Body of pancreas (tissue), 4 donors: Measurements from ENCODE around the gene PANX1. TPM values are rescaled to one million over a fixed set of nuclear protein-coding genes. Genes with fewer than 3 reads are reported as not detected.

ENCODE experiments used
- ATAC-seq: fragments of 150-250 bp; one replicate; pipeline ENCODE4 v1.9.1; 2016
- DNase-seq, 4 donors: peaks; one replicate each; pipeline ENCODE4 v3.0.0-alpha.2; 2019
- H3K27ac ChIP-seq, 4 donors: fragments of 200-600 bp; sonication (generic); 1 replicate in 3 of 4; 2 replicates in 1 of 4; pipeline versions ENCODE4 v1.5.1 to v1.6.1; 2016 to 2019; ENCODE audit warnings: mild to moderate bottlenecking in 1 of 4, mixed read lengths in 1 of 4, moderate library complexity in 1 of 4
- H3K27me3 ChIP-seq, 2 donors: fragments of 200-600 bp; sonication (generic); one replicate each; pipeline ENCODE4 v1.6.0; 2016; ENCODE audit warnings: mild to moderate bottlenecking in 1 of 2
- H3K36me3 ChIP-seq, 2 donors: fragments of 200-600 bp; sonication (generic); replicated peaks in 1 of 2; 2 replicates each; pipeline ENCODE4 v1.5.1; 2016; ENCODE audit warnings: low read depth in 2 of 2; ENCODE audit not compliant: insufficient read depth in 1 of 2
- H3K4me1 ChIP-seq: fragments of 200-600 bp; sonication (generic); one replicate; pipeline ENCODE4 v1.6.0; 2016
- H3K4me3 ChIP-seq, 2 donors: fragments of 200-600 bp; sonication (generic); 1 replicate in 1 of 2; 2 replicates in 1 of 2; pipeline ENCODE4 v1.5.1; 2016 to 2019
- H3K9me3 ChIP-seq, 3 donors: fragments of 200-600 bp; sonication (generic); 1 replicate in 2 of 3; 2 replicates in 1 of 3; pipeline ENCODE4 v1.5.1; 2016
- POLR2A ChIP-seq, 3 donors: fragments of 450-650 bp; IDR thresholded peaks; one replicate each; pipeline ENCODE4 v1.6.1; 2016; ENCODE audit warnings: antibody characterized with exemption in 3 of 3, mild to moderate bottlenecking in 2 of 3
- WGBS, 2 donors: methylation state at CpG; one replicate each; pipeline ENCODE4 v1.1.5; 2017; 5-methylcytosine and 5-hydroxymethylcytosine counted together
- intact Hi-C: fragments of 100-400 bp; cut with DNase I; formaldehyde crosslinking; loops from one replicate; pipeline ENCODE4 v1.15.1; 2023
- total RNA-seq, 2 donors: library from RNA; depleted of rRNA; stranded (reverse); fragments of >200 nt; gene quantifications; one replicate each; pipeline ENCODE4 v1.1.0, GENCODE V29; 2016
- TF ChIP-seq, protein P1 (sequence below), 7 experiments: fragments of 450-650 bp in 4 of 7; fragments of 200-600 bp in 3 of 7; sonication (generic) in 3 of 7; IDR thresholded peaks; one replicate each; pipeline ENCODE4 v1.5.1; 2016 to 2019; ENCODE audit warnings: antibody characterized with exemption in 7 of 7

Gene PANX1
- total RNA-seq, 2 donors from 2014 or later = 8.6 to 14.2 TPM

DNA sequence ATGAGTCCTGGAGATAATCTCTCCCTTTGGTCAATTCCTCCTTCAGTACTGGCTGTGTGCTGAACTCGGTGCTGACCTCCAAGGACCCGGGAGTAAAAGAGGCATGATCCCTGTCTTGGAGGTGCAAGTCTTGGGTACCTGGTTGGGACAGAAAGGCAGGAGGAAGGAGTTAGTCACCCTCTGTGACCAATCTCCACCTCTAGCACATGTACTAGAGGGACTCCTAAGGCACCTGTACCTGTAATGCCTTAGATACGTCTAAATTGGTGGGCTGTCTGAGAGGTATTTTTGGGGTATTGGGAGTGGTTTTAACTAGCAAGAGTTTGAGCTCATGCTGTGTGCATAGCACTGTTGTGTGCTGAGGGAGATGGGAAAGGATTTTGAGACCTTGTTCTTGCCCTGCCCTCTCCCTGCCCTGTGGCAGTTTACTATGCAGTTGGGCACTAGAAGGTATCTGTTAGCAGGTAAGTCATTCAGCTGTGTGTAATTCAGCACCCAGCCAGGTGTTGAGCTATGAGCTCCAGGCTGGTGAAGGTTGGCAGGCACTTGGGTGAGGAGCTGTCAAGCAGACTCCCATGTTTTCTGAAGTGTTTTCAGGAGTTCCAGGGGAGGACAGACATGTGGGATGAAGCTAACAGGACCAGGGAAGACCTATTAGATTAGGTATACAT, 2.5 kb downstream of the PANX1 start:
- Histone ChIP-seq H3K27me3 (no peaks in the 10 kb centered on the region), H3K4me1 (peaks cover 46% of the 10 kb centered on the region), H3K9me3 (no peaks in the 10 kb centered on the region), H3K27ac (peak overlapping the region in 3 of 4 donors; percentile 7 to 87 (median 9)), H3K36me3 (no peaks in the 10 kb centered on the region), H3K4me3 (no peak overlapping the region)
- TF ChIP-seq, protein P1, sequence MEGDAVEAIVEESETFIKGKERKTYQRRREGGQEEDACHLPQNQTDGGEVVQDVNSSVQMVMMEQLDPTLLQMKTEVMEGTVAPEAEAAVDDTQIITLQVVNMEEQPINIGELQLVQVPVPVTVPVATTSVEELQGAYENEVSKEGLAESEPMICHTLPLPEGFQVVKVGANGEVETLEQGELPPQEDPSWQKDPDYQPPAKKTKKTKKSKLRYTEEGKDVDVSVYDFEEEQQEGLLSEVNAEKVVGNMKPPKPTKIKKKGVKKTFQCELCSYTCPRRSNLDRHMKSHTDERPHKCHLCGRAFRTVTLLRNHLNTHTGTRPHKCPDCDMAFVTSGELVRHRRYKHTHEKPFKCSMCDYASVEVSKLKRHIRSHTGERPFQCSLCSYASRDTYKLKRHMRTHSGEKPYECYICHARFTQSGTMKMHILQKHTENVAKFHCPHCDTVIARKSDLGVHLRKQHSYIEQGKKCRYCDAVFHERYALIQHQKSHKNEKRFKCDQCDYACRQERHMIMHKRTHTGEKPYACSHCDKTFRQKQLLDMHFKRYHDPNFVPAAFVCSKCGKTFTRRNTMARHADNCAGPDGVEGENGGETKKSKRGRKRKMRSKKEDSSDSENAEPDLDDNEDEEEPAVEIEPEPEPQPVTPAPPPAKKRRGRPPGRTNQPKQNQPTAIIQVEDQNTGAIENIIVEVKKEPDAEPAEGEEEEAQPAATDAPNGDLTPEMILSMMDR (IDR thresholded peaks at IDR 0.05) = no peak
- no peak for TF ChIP-seq POLR2A (IDR thresholded peaks at IDR 0.05)
- intact Hi-C loops = no loop called here
- ATAC-seq (no peak), DNase-seq (peak in 2 of 4 donors; percentile 33 to 35)
- 66 to 74% methylated on average over 3 of the region's 3 CpGs for WGBS, 2 donors

DNA sequence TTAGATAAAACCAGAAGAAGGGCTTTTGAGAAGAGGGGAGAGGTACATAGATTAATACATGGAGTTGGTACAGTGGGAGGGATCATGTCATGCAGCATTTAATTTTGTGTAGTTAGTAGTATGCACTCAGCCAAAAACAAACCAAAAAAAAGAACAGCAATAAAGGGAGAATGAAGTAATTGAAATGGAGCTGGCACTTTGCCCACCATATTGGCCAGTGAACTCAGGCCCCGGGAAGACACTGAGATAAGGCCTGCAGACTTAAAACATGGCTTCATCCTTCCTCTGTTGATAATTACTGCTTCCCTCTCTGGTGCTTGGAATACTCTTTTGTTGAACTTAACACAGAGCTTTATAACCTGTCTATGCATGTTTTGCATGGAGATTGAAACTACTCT, 3.1 kb downstream of the PANX1 start:
- peak in 1 of 4 donors; percentile 27 for DNase-seq

DNA sequence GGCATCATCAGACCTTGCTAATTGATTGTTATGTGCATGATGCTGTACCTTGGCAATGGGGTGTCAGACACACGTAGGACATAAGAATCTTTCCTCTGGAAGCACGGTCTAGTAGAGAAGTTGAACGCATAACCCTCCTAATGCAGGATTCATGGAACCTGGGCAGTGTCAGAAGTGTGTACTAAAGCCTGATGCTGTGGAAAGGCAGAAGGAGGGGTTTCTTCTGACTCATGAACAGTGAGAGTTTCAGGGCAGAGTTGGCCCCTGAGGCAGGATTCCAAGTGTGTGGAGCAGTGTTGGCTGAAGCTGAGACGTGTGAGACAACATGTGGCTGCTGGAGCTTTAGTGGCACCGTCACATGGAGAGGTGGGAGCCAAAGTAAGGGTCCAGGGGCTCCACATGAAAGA, 3.5 kb downstream of the PANX1 start:
- WGBS, 2 donors = 66 to 82% methylated on average over 5 of the region's 5 CpGs
- no peak overlapping the region for H3K27ac ChIP-seq
- no peaks in the 10 kb centered on the region for H3K36me3 ChIP-seq
- H3K4me3 ChIP-seq = no peak overlapping the region
- ATAC-seq = no peak
- H3K4me1 ChIP-seq = peaks cover 46% of the 10 kb centered on the region
- no peaks in the 10 kb centered on the region for H3K27me3 ChIP-seq
- no peak for DNase-seq
- intact Hi-C loops = no loop called here
- H3K9me3 ChIP-seq = no peaks in the 10 kb centered on the region
- TF ChIP-seq, protein P1 (IDR thresholded peaks at IDR 0.05) = no peak
- no peak for TF ChIP-seq POLR2A (IDR thresholded peaks at IDR 0.05)

More for the DNA sequence above, 3.1 kb downstream of the PANX1 start:
- Histone ChIP-seq H3K27ac (peak overlapping the region in 1 of 4 donors; percentile 87), H3K4me1 (peaks cover 46% of the 10 kb centered on the region), H3K27me3 (no peaks in the 10 kb centered on the region), H3K36me3 (no peaks in the 10 kb centered on the region), H3K4me3 (no peak overlapping the region), H3K9me3 (no peaks in the 10 kb centered on the region)
- ATAC-seq = no peak
- TF ChIP-seq, protein P1 (IDR thresholded peaks at IDR 0.05) = no peak
- TF ChIP-seq POLR2A (IDR thresholded peaks at IDR 0.05) = no peak
- intact Hi-C loops = no loop called here
- WGBS, 2 donors = 4 to 5% methylated on average over 1 of the region's 1 CpG

DNA sequence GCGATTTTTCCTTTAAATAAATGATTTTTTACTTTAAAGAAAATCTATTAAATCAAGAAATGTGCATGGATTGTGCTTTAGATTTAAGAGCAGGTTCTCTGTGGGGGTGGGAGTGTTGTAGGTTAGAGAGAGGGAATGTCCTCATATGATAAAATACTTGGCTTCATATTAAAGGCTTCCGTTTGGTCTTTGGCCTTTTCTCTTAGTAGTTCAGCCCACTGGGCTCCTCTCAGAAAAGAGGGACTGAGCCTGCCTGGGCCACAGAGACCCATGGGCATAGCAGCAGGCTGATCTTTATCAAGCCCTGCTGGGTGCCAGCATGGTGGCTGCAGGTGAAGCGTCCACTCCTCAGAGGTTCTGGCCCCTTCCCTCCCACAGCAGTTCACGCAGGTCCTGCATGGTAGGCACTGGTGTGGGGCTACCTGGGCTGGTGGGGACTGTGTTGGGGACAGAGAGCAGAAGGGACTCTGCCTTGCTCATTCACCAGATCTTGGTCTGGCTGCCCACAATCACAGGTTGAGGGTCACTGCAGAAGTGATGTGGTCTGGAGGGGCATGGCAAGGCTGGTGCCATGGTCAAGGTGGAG, 4.3 kb downstream of the PANX1 start:
- DNase-seq (no peak), ATAC-seq (no peak)
- no peaks in the 10 kb centered on the region for H3K9me3 ChIP-seq
- intact Hi-C loops = no loop called here
- WGBS, 2 donors = 87 to 90% methylated on average over 4 of the region's 4 CpGs
- TF ChIP-seq, protein P1 (IDR thresholded peaks at IDR 0.05) = no peak
- no peak for TF ChIP-seq POLR2A (IDR thresholded peaks at IDR 0.05)
- H3K27me3 ChIP-seq = no peaks in the 10 kb centered on the region
- H3K27ac ChIP-seq = no peak overlapping the region
- H3K36me3 ChIP-seq = no peaks in the 10 kb centered on the region
- H3K4me3 ChIP-seq = no peak overlapping the region
- peaks cover 42% of the 10 kb centered on the region for H3K4me1 ChIP-seq
